GM11168 (cell line): ENCODE data around the gene RPS6KB2.

ENCODE experiments used
- in situ Hi-C: fragments of 300-500 bp; cut with MboI; formaldehyde crosslinking; loops from one replicate; pipeline ENCODE4 v1.12.0; 2022; ENCODE audit warnings: low sequenced_read_pairs; ENCODE audit not compliant: unreplicated experiment

RPS6KB2 gene

DNA sequence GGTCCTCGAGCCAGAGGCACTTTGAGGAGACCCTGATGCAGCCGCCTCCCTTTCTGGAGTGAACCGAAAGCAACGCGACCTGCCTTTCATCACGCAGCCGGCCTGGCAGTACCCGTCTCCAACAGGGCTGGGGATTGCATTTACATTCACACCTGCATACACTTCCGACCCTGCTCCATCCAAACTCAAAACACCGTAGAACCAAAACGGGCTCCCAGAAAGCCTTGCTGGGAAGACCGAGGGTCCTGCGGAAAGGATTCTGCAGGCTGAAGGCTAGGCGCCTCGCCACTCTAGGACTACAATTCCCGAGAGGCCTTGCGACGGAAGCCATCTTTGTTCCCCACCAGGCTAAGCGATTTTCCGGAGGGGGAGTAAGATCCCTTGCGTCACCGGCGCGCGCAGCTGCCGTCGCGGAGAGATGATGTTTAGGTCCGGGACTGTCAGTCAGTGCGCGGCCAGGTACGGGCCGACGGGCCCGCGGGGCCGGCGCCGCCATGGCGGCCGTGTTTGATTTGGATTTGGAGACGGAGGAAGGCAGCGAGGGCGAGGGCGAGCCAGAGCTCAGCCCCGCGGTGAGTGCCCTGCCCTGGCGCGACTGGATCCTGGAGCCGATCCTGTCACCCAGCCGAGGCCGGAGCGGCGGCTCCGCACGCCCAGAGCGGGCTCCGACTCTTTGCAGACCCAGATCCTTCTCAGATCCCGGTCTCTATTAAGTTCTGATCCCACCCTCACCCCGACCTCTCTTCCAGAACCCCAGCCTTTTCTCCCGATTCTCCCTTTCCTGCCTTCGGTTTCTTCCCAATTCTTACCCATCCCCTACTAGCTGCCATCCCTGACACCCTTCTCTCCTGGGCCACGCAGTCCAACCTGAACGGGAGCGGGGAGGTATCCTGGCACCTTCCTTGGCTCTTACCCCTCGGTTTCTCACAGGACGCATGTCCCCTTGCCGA, at the start of gene RPS6KB2:
RPS6KB2 (plus strand) TSS at position 443 of the 950 bp plus-strand sequence; CDS start at position 495, 52 bp downstream.
- in situ Hi-C loops = no loop called here

DNA sequence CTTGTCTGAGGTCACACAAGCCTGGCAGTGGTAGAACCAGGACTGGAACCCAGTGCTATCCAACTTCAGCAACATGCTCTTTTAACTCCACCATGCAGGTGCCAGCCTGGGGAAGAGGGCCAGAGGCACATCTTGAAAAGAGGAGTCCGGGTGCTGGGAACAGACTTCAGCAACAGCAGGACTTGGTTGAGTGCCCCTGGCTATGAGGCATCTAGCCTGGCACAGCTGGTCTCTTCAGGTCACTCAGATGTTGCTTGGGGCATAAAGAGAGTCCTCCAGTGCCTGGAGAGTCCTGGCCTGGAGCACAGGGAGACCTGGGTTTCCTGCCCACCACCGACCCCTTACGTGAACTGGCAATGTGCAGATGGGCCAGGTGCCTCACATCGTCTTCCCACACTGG, 49.8 kb upstream of the RPS6KB2 start:
- in situ Hi-C loops = no loop called here

DNA sequence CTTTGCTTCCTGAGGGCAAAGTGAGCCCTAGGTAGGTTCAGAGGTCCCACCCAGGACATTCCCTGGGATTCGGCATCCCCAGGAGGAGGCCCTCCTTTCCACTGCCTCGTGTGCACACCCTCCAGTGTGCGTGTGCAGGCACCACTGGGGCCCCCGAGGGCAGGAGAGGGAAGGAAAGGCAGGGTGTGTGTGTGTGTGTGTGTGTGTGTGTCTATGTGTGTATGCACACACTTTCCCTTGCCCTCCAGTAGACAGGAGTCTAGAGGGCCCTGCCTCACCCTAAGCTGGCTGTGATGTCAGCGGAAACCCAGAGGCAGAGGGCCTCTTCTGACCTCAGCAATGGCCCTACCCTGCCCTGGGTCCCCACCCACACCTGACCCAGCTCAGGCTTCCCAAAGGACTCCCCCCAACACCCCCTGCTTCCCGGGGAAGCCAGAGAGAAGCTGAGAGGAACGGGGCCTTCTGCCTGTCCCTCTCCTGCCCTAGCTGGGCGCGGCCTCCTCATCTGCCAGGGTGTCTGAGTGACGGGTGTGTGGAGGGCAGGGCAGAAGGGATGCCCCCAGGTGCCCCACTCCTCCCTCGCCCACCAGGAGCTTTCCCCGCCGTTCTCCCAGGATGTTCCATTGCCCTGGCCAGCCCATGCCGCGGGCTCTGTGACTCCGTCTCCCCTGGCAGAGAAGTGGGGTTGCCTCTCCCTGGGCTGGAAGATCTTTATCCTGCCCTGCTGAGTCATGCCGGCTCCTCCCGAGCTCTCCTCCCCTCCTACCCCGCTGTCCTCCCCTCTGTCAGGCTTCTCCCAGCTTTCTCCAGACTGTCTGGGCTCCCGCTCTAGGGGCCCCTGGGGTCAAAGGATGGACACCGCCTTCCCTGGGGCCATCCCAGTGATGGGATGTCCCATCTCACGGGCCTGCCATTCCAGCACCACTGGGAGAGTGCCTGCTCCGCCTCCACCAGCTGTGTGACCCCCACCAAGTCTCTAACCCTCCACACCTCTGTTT, 48.9 kb upstream of the RPS6KB2 start:
- in situ Hi-C loops = no loop called here

DNA sequence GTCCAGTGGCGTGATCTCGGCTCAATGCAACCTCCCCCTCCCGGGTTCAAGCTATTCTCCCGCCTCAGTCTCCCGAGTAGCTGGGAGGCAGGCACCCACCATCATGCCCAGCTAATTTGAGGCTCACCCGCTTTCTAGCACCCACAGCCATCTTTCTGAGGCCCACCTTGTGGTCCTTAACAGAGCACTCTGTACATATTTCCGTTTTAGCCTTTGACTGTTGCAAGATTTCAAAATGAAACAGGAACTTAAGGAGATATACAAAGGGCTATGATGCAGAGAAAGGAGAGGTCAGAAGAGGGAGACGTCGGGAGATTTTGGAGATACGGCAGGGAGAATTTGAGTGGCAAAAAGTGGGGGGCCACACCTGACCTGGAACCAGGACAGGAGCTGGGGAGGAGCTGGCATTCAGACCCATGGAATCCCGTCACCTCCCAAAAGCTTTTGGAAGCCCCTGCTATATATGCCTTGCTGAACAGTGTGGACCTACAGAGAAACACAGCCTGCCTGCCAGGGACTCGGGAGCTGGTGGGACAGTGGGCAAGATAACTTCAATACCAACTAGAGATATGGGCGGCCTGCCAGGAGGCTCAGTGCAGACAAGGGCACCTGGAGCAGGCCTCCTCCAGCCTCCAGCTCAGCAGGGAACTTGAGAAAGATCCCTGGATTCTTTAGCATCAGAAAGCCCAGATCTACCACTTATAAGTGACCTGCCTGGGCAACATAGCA, 46.9 kb upstream of the RPS6KB2 start:
- in situ Hi-C loops = no loop called here

- in situ Hi-C loops = no loop called here
Measured at GRCh38 chr11:67382276-67383136, 45.8 kb upstream of the RPS6KB2 start.

DNA sequence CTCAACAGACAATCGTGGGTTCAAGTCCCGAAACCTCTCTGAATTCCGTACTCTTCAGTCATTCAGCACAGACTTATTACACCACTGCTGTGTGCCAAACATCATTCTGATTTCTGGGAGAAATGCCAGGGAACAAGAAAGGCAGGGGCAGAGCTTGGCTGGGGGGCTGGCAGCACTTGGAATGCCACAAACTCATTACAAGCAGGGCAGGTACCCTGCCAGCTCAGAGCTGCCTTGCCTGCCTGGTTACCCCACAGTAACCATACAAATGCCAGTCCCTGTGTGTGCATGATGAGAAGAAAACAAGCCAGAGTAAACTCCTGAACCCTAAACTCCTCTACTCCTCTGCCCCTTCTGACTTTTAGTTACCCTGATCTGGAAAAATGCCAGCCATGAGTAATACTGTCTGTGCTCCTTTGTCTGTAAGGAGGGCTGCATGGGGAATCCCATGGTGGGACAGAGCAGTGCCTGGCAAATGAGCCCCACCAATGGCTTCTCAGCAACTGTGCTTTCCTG, 43.4 kb upstream of the RPS6KB2 start:
- in situ Hi-C loops = loop anchor here (5.0 kb wide), 1 partner anchor 33 kb away; the partner anchor contains the start of gene POLD4

- in situ Hi-C loops = loop anchor here (5.0 kb wide), 1 partner anchor 35 kb away; the partner anchor contains the start of gene POLD4
Measured at GRCh38 chr11:67387069-67387468, 41.2 kb upstream of the RPS6KB2 start.

GRCh38 chr11:67387518-67387917, 40.8 kb upstream of the RPS6KB2 start:
- in situ Hi-C loops = loop anchor here (5.0 kb wide), 1 partner anchor 35 kb away; the partner anchor contains the start of gene POLD4

- in situ Hi-C loops = loop anchor here (5.0 kb wide), 1 partner anchor 37 kb away; the partner anchor contains the start of gene POLD4
Measured at GRCh38 chr11:67389477-67389876, 38.8 kb upstream of the RPS6KB2 start.

DNA sequence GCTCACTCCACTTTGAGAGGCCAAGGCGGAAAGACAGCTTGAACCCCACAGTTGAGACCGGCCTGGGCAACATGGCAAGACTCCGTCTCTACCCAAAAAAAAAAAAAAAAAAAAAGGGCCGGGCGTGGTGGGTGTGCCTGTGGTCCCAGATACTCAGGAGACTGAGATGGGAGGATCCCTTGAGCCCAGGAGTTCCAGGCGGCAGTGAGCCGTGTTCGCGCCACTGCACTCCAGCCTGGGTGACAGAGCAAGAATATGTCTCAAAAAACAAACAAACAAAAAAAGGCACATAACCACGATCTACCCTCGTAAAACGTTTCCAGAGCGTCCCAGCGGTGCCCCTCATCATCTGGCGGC, 37.4 kb upstream of the RPS6KB2 start:
- in situ Hi-C loops = no loop called here

- in situ Hi-C loops = no loop called here
Measured at GRCh38 chr11:67391304-67392182, 36.8 kb upstream of the RPS6KB2 start, which contains the start of gene RAD9A. Gene RAD9A, plus strand, starts transcription at chr11:67391986. Its CDS starts 59 bp downstream, at chr11:67392045.

GRCh38 chr11:67392183-67392715, 36.0 kb upstream of the RPS6KB2 start:
- in situ Hi-C loops = no loop called here

GRCh38 chr11:67393437-67393836, 34.9 kb upstream of the RPS6KB2 start:
- in situ Hi-C loops = no loop called here

DNA sequence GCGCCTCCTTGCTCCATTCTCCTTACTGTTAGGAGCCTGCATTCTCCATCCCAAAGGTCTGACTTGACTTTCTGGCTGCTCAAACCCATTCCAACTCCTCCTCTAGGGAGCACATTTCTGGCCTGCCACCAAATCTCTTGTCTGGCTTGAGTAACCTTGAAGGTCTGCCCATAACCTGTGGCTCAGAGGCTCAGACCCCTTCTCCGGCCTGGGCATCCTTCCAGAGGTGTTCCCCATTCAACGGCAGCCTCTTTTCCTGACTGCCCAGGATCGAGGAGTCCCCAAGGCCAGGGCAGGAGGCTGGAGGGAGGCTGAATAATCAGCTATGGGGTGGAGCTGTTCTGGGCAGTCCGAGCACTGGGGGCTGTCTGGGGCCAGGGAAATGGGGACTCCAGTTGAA, 34.3 kb upstream of the RPS6KB2 start:
- in situ Hi-C loops = no loop called here

GRCh38 chr11:67395555-67396258, 32.6 kb upstream of the RPS6KB2 start:
- in situ Hi-C loops = no loop called here

GRCh38 chr11:67396259-67396581, 32.1 kb upstream of the RPS6KB2 start:
- in situ Hi-C loops = no loop called here
